AG09319 (cell line): Measurements from ENCODE around the gene SBF2.

Experiments used
- DNase-seq: peaks from one replicate; pipeline ENCODE4 v3.0.0-alpha.2; 2010; ENCODE audit warnings: low read depth; ENCODE audit errors: extremely low read depth
- TF ChIP-seq, protein P1 (sequence below): IDR thresholded peaks from 2 replicates; pipeline ENCODE4 v1.5.1; 2011; ENCODE audit warnings: low read depth, mild to moderate bottlenecking, inconsistent platforms, low read length, moderate library complexity

SBF2 gene

DNA sequence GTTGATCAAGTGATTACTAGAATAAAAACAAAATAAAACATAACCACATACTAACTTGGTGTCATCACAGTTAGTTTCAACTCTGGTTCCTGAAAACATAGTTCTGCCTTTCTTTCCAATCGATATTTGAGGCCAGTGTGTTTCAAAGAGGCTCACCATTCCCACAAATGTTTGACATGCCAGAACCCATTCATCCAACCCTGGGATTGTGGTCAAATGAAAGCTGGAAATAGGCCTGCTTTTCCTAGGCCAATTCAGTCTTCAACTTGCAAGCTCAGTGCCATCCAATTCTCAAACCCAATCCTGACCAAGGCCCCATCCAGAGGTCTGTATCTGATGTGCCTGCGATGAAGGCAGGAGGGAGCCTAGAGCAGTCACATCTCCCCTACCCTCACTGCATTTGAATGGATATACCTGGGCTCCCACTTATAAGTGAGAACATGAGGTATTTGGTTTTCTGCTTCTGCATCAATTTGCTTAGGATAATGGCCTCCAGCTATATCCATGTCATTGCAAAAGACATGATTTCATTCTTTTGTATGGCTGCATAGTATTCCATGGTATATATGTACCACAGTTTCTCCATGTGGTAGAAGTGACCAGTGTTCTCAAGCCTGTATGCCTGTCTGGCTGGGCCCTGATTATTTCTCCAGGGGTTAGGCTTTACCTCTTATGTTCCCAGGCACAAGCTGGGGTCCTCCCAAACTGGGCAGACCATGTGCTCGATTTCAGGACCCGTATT lies 486.9 kb downstream of the SBF2 start:
- TF ChIP-seq, protein P1, sequence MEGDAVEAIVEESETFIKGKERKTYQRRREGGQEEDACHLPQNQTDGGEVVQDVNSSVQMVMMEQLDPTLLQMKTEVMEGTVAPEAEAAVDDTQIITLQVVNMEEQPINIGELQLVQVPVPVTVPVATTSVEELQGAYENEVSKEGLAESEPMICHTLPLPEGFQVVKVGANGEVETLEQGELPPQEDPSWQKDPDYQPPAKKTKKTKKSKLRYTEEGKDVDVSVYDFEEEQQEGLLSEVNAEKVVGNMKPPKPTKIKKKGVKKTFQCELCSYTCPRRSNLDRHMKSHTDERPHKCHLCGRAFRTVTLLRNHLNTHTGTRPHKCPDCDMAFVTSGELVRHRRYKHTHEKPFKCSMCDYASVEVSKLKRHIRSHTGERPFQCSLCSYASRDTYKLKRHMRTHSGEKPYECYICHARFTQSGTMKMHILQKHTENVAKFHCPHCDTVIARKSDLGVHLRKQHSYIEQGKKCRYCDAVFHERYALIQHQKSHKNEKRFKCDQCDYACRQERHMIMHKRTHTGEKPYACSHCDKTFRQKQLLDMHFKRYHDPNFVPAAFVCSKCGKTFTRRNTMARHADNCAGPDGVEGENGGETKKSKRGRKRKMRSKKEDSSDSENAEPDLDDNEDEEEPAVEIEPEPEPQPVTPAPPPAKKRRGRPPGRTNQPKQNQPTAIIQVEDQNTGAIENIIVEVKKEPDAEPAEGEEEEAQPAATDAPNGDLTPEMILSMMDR = no peak
- DNase-seq = no peak

DNA sequence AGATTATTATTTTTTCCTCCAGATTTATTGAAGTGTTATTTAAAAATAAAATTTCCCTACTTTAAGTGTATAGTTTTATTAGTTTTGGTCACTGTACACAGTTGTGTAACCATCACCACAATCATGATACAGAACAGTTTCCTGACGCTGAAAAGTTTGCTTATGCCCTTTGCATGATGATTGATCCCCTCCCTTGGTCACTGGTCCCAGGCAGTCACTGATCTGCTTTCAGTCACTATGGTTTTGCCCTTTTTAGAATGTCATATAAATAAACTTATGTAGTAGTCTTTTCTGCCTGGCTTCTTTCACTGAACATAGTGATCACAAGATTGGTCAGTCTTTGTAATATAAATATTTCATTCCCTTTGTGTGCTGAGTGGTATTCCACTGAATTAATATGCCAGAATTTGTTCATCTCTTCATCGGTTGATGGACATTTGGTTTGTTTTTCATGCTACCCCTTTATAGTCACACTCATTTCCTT lies 489.6 kb downstream of the SBF2 start:
- TF ChIP-seq, protein P1 = no peak
- DNase-seq = no peak

DNA sequence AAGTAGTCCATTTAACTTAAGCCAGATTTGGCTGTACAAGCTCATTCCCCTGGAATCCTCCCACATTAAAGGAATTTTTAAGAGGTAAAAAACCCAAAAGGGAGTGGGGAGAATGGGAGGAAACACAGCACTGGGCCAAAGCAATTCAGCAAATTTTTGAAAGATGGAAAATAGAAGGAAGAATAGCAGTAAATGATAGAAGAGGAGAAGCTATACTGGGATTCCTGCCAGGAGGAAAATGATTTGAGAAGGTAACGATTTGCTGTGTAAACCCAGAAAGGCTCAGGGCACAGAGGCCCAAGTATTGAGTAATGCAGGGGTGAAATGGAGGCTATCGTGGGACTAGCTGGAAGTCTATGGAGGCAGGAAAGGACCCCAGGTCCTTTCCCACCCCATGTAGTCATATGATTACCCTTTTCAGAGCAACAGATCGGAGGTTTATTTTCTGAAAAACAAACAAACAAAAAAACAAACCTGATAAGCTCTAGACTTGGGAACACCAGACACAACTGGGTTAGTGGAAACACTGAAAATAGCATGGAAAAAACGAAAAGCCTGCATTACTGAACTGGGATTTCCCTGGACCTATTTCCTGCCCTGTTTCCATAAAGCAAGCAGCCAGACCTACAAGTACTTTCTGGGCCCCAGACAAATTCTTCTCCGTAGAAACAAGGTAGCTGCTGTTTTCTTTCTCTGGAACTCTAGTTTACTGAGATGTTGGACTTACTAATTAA lies 490.2 kb downstream of the SBF2 start:
- no peak for DNase-seq
- TF ChIP-seq, protein P1 = no peak

DNA sequence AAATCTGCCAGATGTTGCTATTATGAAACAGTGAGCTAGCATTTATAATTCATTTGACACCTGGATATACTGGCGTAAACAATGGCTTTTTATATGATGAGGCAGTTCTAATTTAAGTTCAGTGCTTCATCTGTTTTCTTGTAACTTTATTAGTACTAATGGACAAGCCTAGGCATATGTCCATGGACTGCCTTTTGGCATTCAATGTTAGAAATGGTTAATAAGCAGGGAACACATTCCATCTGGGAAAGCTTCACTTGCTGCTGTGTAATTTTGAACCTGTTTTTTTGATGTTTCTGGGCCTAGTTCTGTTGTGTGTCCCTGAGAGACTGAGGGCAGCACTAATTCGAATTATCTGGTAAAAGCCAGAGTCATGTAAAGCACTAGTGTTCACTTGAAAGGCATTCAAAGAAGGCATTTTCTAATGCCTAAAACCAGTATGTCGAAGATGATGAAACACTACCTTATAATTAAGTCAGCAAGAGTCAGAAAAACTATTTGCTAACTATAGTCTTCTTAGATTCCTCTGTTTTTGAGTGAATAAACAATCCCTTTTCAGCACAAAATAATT lies 491.6 kb downstream of the SBF2 start:
- TF ChIP-seq, protein P1 = no peak
- DNase-seq = peak; percentile 90

DNA sequence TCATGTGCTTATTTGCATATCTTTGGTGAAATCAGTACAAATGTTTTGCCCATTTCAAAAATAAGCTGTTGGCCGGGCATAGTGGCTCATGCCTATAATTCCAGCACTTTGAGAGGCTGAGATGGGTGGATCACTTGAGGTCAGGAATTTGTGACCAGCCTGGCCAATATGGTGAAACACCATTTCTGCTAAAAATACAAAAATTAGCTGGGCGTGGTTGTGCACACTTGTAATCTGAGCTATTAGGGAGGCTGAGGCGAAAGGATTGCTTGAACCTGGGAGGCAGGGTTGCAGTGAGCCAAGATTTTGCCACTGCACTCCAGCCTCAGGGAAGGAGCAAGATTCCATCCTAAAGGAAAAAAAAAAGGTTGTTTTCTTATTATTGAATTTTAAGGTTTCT lies 494.1 kb downstream of the SBF2 start:
- DNase-seq = no peak
- TF ChIP-seq, protein P1 = no peak

DNA sequence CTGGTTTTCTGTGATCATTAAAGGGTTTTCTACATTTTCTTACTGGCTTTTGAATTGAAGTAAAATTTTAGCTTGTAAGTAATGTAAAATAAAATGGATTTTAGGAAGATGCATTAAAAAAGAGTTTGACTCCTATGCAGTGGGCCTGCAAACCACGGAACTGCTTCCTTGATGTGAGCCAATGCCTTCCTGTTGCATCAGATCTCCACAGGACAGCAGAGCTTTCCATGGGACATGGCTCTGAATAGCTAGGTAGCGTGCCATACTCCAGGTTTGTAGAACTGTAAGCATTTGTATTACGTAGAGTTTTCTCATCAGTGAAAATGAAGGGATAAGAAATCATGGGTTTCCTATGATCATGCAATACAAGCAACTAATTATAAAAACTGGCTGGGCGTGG lies 496.7 kb downstream of the SBF2 start:
- TF ChIP-seq, protein P1 = no peak
- DNase-seq = no peak

DNA sequence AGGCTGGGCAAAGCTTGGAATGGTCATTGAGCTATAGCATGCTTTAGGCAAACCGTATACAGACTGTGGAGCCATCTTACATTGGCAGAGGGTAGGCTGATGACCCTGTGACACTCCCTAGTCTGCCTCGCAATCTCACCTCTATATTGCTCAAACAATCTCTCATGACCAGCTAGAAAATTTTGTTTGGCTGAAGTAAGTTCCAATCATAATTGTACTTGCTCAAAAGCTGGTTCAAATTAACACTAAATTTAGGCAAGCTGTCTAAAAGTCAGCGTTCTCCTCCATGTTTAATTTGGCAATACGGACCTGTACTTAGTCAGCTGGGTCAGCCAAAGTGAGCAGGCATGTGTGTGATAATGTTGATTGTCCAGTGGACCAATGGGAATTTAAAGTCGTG lies 497.2 kb downstream of the SBF2 start:
- TF ChIP-seq, protein P1 = no peak
- peak; percentile 73 for DNase-seq
